ENCODE data around the gene GAS5. TPM values are rescaled to one million over a fixed set of nuclear protein-coding genes. Genes with fewer than 3 reads are reported as not detected.
"Not testable (repeated sequence)": the region's sequence is repeated elsewhere in the genome, so short reads cannot be mapped to it uniquely, and the experiment has no call there.

GAS5 gene
- total and polyA plus RNA-seq, 9 of the 15 experiments (the other 6 are each of a cell fraction or from before 2014, with no cell fraction given) = 565 to 1,860 (median 1,006) TPM

DNA sequence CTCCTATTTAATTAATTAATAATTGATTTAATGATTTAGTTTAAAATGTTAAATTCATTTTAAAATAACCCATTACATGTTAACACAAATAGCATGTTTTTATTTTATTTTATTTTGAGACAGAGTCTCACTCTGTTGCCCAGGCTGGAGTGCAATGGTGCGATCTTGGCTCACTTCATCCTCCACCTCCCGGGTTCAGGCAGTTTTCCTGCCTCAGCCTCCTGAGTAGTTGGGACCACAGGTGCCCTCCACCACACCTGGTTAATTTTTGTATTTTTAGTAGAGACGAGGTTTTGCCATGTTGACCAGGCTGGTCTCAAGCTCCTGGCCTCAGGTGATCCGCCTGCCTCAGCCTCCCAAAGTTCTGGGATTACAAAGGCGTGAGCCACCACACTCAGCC, 8.2 kb downstream of the GAS5 start:
- DNase-seq (ENCODE audit: extremely low read depth in 1 of 4, low spot score in 3 of 4); CTCF ChIA-PET (ENCODE audit: low intra/inter-chr PET ratio); H3K9me3 ChIP-seq (replicated peaks; ENCODE audit: control insufficient read depth, insufficient read depth, low read depth, low read length); H3K4me1 ChIP-seq (replicated peaks in 1 of 2; ENCODE audit: control insufficient read depth in 2 of 2, insufficient read depth in 2 of 2, low read length in 2 of 2); H3K9ac ChIP-seq (ENCODE audit: insufficient read depth in 1 of 2, low read depth in 2 of 2, low read length in 2 of 2); H3K27me3 ChIP-seq (ENCODE audit: control insufficient read depth in 2 of 2, insufficient read depth in 2 of 2, low read length in 2 of 2); H2AFZ ChIP-seq (ENCODE audit: low read depth, low read length); H3K9me1 ChIP-seq (ENCODE audit: control insufficient read depth, insufficient read depth, low read length); BruUV-seq (replicated peaks); intact Hi-C loops (cut with micrococcal nuclease); ATAC-seq; H3K4me3 ChIP-seq; H3K4me2 ChIP-seq (ENCODE audit: insufficient read depth, low read length); in situ Hi-C loops (cut with MboI); FAIRE-seq; H3K27ac ChIP-seq (ENCODE audit: extremely low read depth, low read depth, low read length); TF ChIP-seq MYNN (CRISPR knock-in tag; IDR thresholded peaks at IDR 0.05): not testable (repeated sequence)
- Histone ChIP-seq H4K20me1 (replicated peaks; ENCODE audit: control insufficient read depth, insufficient read depth, low read length) (peaks cover 19% of the 10 kb centered on the region), H3K36me3 (ENCODE audit: control insufficient read depth, insufficient read depth, low read length) (peaks cover 70% of the 10 kb centered on the region), H3K79me2 (ENCODE audit: control insufficient read depth, insufficient read depth, low read length) (peaks cover 13% of the 10 kb centered on the region)
- POLR2A ChIA-PET = interaction anchor here (1.1 to 9.7 kb wide), 6 partner anchors 6 to 35 kb away, joined by 4 to 183 read pairs (median 17); partner anchors contain the start of genes CENPL, DARS2, GAS5 and ZBTB37
- WGBS (ENCODE audit: insufficient coverage, low coverage, missing lambda C conversion rate) = 85% methylated on average over 5 of the region's 5 CpGs
- TF ChIP-seq, protein P1, sequence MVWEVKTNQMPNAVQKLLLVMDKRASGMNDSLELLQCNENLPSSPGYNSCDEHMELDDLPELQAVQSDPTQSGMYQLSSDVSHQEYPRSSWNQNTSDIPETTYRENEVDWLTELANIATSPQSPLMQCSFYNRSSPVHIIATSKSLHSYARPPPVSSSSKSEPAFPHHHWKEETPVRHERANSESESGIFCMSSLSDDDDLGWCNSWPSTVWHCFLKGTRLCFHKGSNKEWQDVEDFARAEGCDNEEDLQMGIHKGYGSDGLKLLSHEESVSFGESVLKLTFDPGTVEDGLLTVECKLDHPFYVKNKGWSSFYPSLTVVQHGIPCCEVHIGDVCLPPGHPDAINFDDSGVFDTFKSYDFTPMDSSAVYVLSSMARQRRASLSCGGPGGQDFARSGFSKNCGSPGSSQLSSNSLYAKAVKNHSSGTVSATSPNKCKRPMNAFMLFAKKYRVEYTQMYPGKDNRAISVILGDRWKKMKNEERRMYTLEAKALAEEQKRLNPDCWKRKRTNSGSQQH (CRISPR knock-in tag; IDR thresholded peaks at IDR 0.05) = 0 out of 2 replicates have a peak, but pooled peaks have one; percentile 27
- TF ChIP-seq POLR2A (conservative IDR thresholded peaks at IDR 0.05) (peak; percentile 73), MYNN (IDR thresholded peaks at IDR 0.05) (0 out of 2 replicates have a peak, but pooled peaks have one; percentile 13), SUPT5H (IDR thresholded peaks at IDR 0.05) (peak; percentile 68), RBFOX2 (IDR thresholded peaks at IDR 0.05; ENCODE audit: low read depth, low read length) (0 out of 2 replicates have a peak, but pooled peaks have one; percentile 6), POLR2B (IDR thresholded peaks at IDR 0.05; ENCODE audit: low read depth, partially characterized antibody) (peak; percentile 32)
